ENCODE measurements around the gene CDK14.

The CDK14 gene

DNA sequence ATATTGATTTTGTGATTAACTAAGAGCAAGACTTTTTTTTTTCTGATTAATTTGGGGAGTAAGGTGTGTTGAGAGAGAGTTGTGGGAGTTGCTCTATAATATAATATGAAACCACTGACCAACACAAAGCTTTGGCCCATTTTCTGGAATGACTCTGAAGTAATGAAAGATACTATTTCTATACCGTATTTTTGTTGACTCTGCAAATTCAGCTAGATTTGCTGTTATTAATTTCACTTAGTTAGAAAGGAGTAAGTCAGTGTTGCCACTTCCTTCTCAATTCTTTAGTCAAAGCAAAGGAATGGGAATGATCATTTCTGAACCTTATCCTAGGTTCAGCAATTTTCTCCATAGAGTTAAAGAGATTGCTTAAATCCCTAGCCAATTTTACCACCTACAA is 355.1 kb downstream of the CDK14 start:
- H3K4me3 ChIP-seq (ENCODE audit: low read length, poor library complexity, severe bottlenecking) = no peak overlapping the region
- H2AFZ ChIP-seq (ENCODE audit: low read length) = no peak overlapping the region
- H3K36me3 ChIP-seq (ENCODE audit: insufficient read depth, low read length) = no peaks in the 10 kb centered on the region
- H3F3A ChIP-seq (ENCODE audit: low read depth) = no peaks in the 10 kb centered on the region
- H3K9me3 ChIP-seq (ENCODE audit: insufficient read depth, low read depth, low read length) = no peaks in the 10 kb centered on the region
- H3K4me1 ChIP-seq (ENCODE audit: insufficient read depth, low read length, poor library complexity, severe bottlenecking) = no peaks in the 10 kb centered on the region
- no peaks in the 10 kb centered on the region for H3K79me2 ChIP-seq (ENCODE audit: insufficient read depth, low read length)
- no peak for TF ChIP-seq EZH2phosphoT487 (IDR thresholded peaks at IDR 0.05; ENCODE audit: borderline replicate concordance)
- TF ChIP-seq, protein P1, sequence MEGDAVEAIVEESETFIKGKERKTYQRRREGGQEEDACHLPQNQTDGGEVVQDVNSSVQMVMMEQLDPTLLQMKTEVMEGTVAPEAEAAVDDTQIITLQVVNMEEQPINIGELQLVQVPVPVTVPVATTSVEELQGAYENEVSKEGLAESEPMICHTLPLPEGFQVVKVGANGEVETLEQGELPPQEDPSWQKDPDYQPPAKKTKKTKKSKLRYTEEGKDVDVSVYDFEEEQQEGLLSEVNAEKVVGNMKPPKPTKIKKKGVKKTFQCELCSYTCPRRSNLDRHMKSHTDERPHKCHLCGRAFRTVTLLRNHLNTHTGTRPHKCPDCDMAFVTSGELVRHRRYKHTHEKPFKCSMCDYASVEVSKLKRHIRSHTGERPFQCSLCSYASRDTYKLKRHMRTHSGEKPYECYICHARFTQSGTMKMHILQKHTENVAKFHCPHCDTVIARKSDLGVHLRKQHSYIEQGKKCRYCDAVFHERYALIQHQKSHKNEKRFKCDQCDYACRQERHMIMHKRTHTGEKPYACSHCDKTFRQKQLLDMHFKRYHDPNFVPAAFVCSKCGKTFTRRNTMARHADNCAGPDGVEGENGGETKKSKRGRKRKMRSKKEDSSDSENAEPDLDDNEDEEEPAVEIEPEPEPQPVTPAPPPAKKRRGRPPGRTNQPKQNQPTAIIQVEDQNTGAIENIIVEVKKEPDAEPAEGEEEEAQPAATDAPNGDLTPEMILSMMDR (conservative IDR thresholded peaks at IDR 0.05; ENCODE audit: low read length) = no peak
- no peak overlapping the region for H3K9ac ChIP-seq (ENCODE audit: low read depth, low read length, poor library complexity, severe bottlenecking)
- H3K9me2 ChIP-seq (replicated peaks; ENCODE audit: low read depth, low read length) = no peaks in the 10 kb centered on the region
- H4K20me1 ChIP-seq (ENCODE audit: insufficient read depth, low read length, poor library complexity, severe bottlenecking) = no peaks in the 10 kb centered on the region
- no peak overlapping the region for H3K4me2 ChIP-seq (ENCODE audit: low read depth, low read length, poor library complexity, severe bottlenecking)
- no peaks in the 10 kb centered on the region for H3K27me3 ChIP-seq (ENCODE audit: insufficient read depth, low read length, poor library complexity, severe bottlenecking)

DNA sequence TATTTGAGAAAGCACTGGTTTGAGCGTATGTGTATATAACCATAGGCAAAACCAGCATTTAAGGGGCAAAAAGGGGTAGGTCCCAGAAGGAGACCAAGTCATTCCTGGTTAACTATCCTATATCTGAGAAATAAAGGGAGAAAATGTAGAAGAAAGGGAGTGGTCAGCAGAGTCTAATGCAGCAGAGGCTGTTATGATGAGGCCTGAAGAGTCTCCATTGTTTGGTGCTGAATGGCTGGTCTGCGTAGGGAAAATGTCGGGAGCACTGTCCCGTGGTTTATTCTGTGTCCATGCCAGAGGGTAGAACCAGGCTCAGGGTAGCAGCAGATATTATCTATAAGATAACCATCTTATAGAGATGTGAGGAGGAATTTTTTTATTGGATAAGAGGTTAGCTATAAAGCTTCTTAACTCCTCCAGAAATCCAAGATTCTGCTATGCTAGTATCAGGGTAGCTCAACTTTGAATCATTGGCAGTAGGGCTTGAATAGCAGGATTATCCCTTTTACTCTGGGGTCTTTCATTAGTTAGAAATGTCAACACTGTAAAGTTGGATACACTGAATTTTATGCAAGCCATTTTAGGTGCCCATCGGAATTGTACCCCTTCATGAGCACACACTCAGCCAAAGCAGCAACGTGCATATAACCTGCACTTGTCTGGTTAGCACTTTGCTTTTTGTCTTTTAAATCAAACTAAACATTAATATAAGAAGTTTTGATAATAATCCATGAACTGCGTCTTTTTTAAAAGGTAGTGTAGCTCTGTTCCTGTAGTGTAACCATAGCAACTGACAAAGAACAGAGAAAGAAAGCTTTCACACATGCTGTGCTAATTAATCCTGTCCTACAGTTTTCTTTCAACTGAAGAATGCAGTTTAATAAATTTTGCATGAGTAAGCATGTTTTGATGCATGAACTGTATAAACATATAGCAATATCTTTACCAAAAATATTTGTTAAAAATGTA is 356.1 kb downstream of the CDK14 start:
- no peaks in the 10 kb centered on the region for H3K4me1 ChIP-seq (ENCODE audit: insufficient read depth, low read length, poor library complexity, severe bottlenecking)
- no peak overlapping the region for H2AFZ ChIP-seq (ENCODE audit: low read length)
- no peaks in the 10 kb centered on the region for H3K9me2 ChIP-seq (replicated peaks; ENCODE audit: low read depth, low read length)
- H3F3A ChIP-seq (ENCODE audit: low read depth) = no peaks in the 10 kb centered on the region
- TF ChIP-seq, protein P1 (conservative IDR thresholded peaks at IDR 0.05; ENCODE audit: low read length) = no peak
- no peak for TF ChIP-seq EZH2phosphoT487 (IDR thresholded peaks at IDR 0.05; ENCODE audit: borderline replicate concordance)
- no peak overlapping the region for H3K9ac ChIP-seq (ENCODE audit: low read depth, low read length, poor library complexity, severe bottlenecking)
- no peaks in the 10 kb centered on the region for H4K20me1 ChIP-seq (ENCODE audit: insufficient read depth, low read length, poor library complexity, severe bottlenecking)
- no peak overlapping the region for H3K4me2 ChIP-seq (ENCODE audit: low read depth, low read length, poor library complexity, severe bottlenecking)
- no peaks in the 10 kb centered on the region for H3K79me2 ChIP-seq (ENCODE audit: insufficient read depth, low read length)
- H3K9me3 ChIP-seq (ENCODE audit: insufficient read depth, low read depth, low read length) = no peaks in the 10 kb centered on the region
- no peaks in the 10 kb centered on the region for H3K36me3 ChIP-seq (ENCODE audit: insufficient read depth, low read length)
- H3K27me3 ChIP-seq (ENCODE audit: insufficient read depth, low read length, poor library complexity, severe bottlenecking) = no peaks in the 10 kb centered on the region
- no peak overlapping the region for H3K4me3 ChIP-seq (ENCODE audit: low read length, poor library complexity, severe bottlenecking)

DNA sequence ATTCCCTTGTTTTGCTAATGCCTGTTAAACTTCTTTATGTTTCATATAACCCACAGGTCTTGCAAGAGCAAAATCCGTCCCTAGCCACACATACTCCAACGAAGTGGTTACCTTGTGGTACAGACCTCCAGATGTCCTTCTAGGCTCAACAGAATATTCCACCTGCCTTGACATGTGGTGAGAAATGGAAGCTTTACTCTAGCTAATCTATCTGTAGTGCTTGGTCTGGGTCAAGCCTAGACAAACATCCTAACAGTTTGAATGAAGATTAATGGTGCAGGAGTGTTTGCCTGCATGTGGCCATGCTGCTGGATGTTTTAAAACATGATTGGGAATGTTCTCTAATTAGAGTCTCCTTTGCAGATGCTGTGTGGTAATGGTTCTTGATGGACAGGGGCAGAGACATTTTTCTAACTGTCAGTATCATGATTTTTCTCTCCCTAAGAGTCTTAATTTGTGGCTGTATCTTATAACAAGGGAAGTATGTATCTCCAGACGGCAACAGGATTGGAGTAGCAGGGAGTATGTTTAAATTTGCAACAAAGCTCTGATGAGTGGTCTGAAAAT is 359.6 kb downstream of the CDK14 start:
- no peak for TF ChIP-seq EZH2phosphoT487 (IDR thresholded peaks at IDR 0.05; ENCODE audit: borderline replicate concordance)
- TF ChIP-seq, protein P1 (conservative IDR thresholded peaks at IDR 0.05; ENCODE audit: low read length) = no peak
- no peaks in the 10 kb centered on the region for H3F3A ChIP-seq (ENCODE audit: low read depth)
- no peak overlapping the region for H3K4me3 ChIP-seq (ENCODE audit: low read length, poor library complexity, severe bottlenecking)
- no peaks in the 10 kb centered on the region for H3K27me3 ChIP-seq (ENCODE audit: insufficient read depth, low read length, poor library complexity, severe bottlenecking)
- H2AFZ ChIP-seq (ENCODE audit: low read length) = no peak overlapping the region
- H4K20me1 ChIP-seq (ENCODE audit: insufficient read depth, low read length, poor library complexity, severe bottlenecking) = no peaks in the 10 kb centered on the region
- no peaks in the 10 kb centered on the region for H3K36me3 ChIP-seq (ENCODE audit: insufficient read depth, low read length)
- H3K79me2 ChIP-seq (ENCODE audit: insufficient read depth, low read length) = no peaks in the 10 kb centered on the region
- no peaks in the 10 kb centered on the region for H3K4me1 ChIP-seq (ENCODE audit: insufficient read depth, low read length, poor library complexity, severe bottlenecking)
- no peaks in the 10 kb centered on the region for H3K9me2 ChIP-seq (replicated peaks; ENCODE audit: low read depth, low read length)
- no peak overlapping the region for H3K4me2 ChIP-seq (ENCODE audit: low read depth, low read length, poor library complexity, severe bottlenecking)
- H3K9ac ChIP-seq (ENCODE audit: low read depth, low read length, poor library complexity, severe bottlenecking) = no peak overlapping the region
- no peaks in the 10 kb centered on the region for H3K9me3 ChIP-seq (ENCODE audit: insufficient read depth, low read depth, low read length)

All from Loucy (cell line).